B cell (primary cell): ENCODE measurements around the gene GLB1L2. TPM values are rescaled to one million over a fixed set of nuclear protein-coding genes. Genes with fewer than 3 reads are reported as not detected.

Experiments
- ATAC-seq: fragments of 200-7000 bp; cut with Tn5 transposase; one replicate; pipeline ENCODE4 v1.10.0; 2021; ENCODE audit warnings: low read depth, mild to moderate bottlenecking, moderate number of reproducible peaks, moderate library complexity
- CTCF ChIA-PET: fragments of 350-600 bp; sonication (Branson Sonifier 250); formaldehyde crosslinking; loops from one replicate; lab custom pipeline; 2021; ENCODE audit warnings: antibody characterized with exemption, inconsistent platforms; lab: Charles Lee
- POLR2A ChIA-PET: fragments of 350-600 bp; sonication (Branson Sonifier 250); formaldehyde crosslinking; loops from one replicate; lab custom pipeline; 2021; ENCODE audit warnings: antibody characterized with exemption; lab: Charles Lee
- DNase-seq: peaks from one replicate; pipeline ENCODE4 v3.0.0; 2013
- H2AFZ ChIP-seq: 2 replicates; pipeline ENCODE4 v1.6.1; 2012; ENCODE audit warnings: mild to moderate bottlenecking, low read depth, low read length; ENCODE audit not compliant: insufficient read depth, poor library complexity, severe bottlenecking
- H3K27ac ChIP-seq, 2 donors: 1 replicate in 1 of 2; 2 replicates in 1 of 2; pipeline ENCODE4 v1.5.1; 2012 to 2013; ENCODE audit warnings: low read length in 2 of 2, mild to moderate bottlenecking in 2 of 2, moderate library complexity in 1 of 2
- H3K27me3 ChIP-seq, 4 experiments: fragments of 200-600 bp in 1 of 4; sonication (generic) in 1 of 4; replicated peaks in 1 of 4; 1 replicate in 2 of 4; 2 replicates in 2 of 4; pipeline versions ENCODE4 v1.6.1 to v1.7.0; 2013 to 2016; ENCODE audit warnings: low read length in 3 of 4, mild to moderate bottlenecking in 2 of 4, mixed read lengths in 1 of 4, moderate library complexity in 1 of 4; ENCODE audit not compliant: insufficient read depth in 4 of 4, control insufficient read depth in 3 of 4; ENCODE audit errors: control extremely low read depth in 1 of 4
- H3K36me3 ChIP-seq, 2 experiments: replicated peaks in 1 of 2; 1 replicate in 1 of 2; 2 replicates in 1 of 2; pipeline versions ENCODE4 v1.6.1 to v1.7.1; 2013; ENCODE audit warnings: low read length in 1 of 2; ENCODE audit not compliant: insufficient read depth in 2 of 2, control insufficient read depth in 1 of 2; ENCODE audit errors: control extremely low read depth in 1 of 2, extremely low read depth in 1 of 2
- H3K4me1 ChIP-seq, 2 donors: fragments of 200-600 bp in 1 of 2; sonication (generic) in 1 of 2; 1 replicate in 1 of 2; 2 replicates in 1 of 2; pipeline versions ENCODE4 v1.5.1 to v1.6.1; 2013 to 2017; ENCODE audit warnings: low read length in 2 of 2; ENCODE audit not compliant: control insufficient read depth in 2 of 2, insufficient read depth in 2 of 2
- H3K4me2 ChIP-seq: replicated peaks from 2 replicates; pipeline ENCODE3; 2012; ENCODE audit warnings: mild to moderate bottlenecking, low read depth, low read length; ENCODE audit not compliant: poor library complexity, severe bottlenecking
- H3K4me3 ChIP-seq, 5 experiments: fragments of 200-600 bp in 1 of 5; sonication (generic) in 1 of 5; 1 replicate in 3 of 5; 2 replicates in 2 of 5; pipeline versions ENCODE4 v1.5.1 to v1.7.0; 2011 to 2016; ENCODE audit warnings: low read length in 4 of 5, mild to moderate bottlenecking in 4 of 5, low read depth in 2 of 5, control low read depth in 1 of 5, moderate library complexity in 1 of 5; ENCODE audit not compliant: insufficient read depth in 1 of 5; ENCODE audit errors: control extremely low read depth in 1 of 5, extremely low read depth in 1 of 5
- H3K79me2 ChIP-seq: fragments of 200-600 bp; sonication (generic); one replicate; pipeline ENCODE4 v1.6.0; 2016; ENCODE audit warnings: low read length; ENCODE audit not compliant: control insufficient read depth, insufficient read depth
- H3K9ac ChIP-seq: fragments of 200-600 bp; sonication (generic); 2 replicates; pipeline ENCODE4 v1.6.1; 2017; ENCODE audit warnings: mild to moderate bottlenecking, low read length, moderate library complexity
- H3K9me3 ChIP-seq, 3 donors: one replicate each; pipeline versions ENCODE4 v1.6.1 to v1.7.1; 2013; ENCODE audit warnings: low read length in 2 of 3; ENCODE audit not compliant: control insufficient read depth in 2 of 3, insufficient read depth in 1 of 3; ENCODE audit errors: control extremely low read depth in 1 of 3
- H4K20me1 ChIP-seq: 2 replicates; pipeline ENCODE4 v1.6.0; 2012; ENCODE audit warnings: mild to moderate bottlenecking, low read length; ENCODE audit not compliant: insufficient read depth, control insufficient read depth, poor library complexity, severe bottlenecking
- H3K27ac Mint-ChIP-seq: one replicate; pipeline ENCODE4 v1.8.0; 2021; ENCODE audit warnings: mixed read lengths
- H3K27me3 Mint-ChIP-seq: one replicate; pipeline ENCODE4 v1.8.0; 2021; ENCODE audit warnings: mixed read lengths
- H3K4me1 Mint-ChIP-seq: one replicate; pipeline ENCODE4 v1.8.0; 2021; ENCODE audit warnings: mixed read lengths
- H3K4me3 Mint-ChIP-seq: one replicate; pipeline ENCODE4 v1.8.0; 2021; ENCODE audit warnings: mixed read lengths
- H3K9me3 Mint-ChIP-seq: one replicate; pipeline ENCODE4 v1.8.0; 2022; ENCODE audit warnings: mixed read lengths; ENCODE audit not compliant: insufficient read depth
- CTCF ChIP-seq: fragments of 200-600 bp; IDR thresholded peaks from one replicate; pipeline ENCODE4 v1.8.0; 2022; ENCODE audit warnings: antibody characterized with exemption, mild to moderate bottlenecking
- EZH2 ChIP-seq: IDR thresholded peaks from 2 replicates; pipeline ENCODE4 v1.6.1; 2012; ENCODE audit warnings: borderline replicate concordance, low read depth, mild to moderate bottlenecking, moderate library complexity, low read length; ENCODE audit not compliant: insufficient read depth, poor library complexity, severe bottlenecking
- WGBS: methylation state at CpG from one replicate; pipeline ENCODE4 v1.1.5; 2013; ENCODE audit warnings: missing lambda C conversion rate; ENCODE audit not compliant: insufficient coverage; 5-methylcytosine and 5-hydroxymethylcytosine counted together
- intact Hi-C: fragments of 100-400 bp; cut with micrococcal nuclease; formaldehyde crosslinking; loops from one replicate; pipeline ENCODE4 v1.10.0; 2022
- polyA plus RNA-seq: library from polyadenylated mRNA; depleted of rRNA; stranded (reverse); fragments of >200 nt; gene quantifications from 2 replicates; pipeline ENCODE4 v1.2.3, GENCODE V29; 2012
- total RNA-seq, 2 donors: library from RNA; stranded (reverse); fragments of 120-200 nt in 1 of 2; gene quantifications; 1 replicate in 1 of 2; 2 replicates in 1 of 2; pipeline versions ENCODE4 v1.2.3 to v1.2.4, GENCODE V29; 2013 to 2022

Gene GLB1L2
- total and polyA plus RNA-seq, 2 donors (not counting 1 experiment from before 2014, with no cell fraction given) = 0.31 to 0.44 TPM

- Mint-ChIP-seq H3K9me3 (no peaks in the 10 kb centered on the region), H3K4me3 (no peak overlapping the region), H3K27ac (no peak overlapping the region), H3K4me1 (no peaks in the 10 kb centered on the region), H3K27me3 (peaks cover 3% of the 10 kb centered on the region)
- Histone ChIP-seq H3K79me2 (no peaks in the 10 kb centered on the region), H3K9ac (no peak overlapping the region), H2AFZ (no peak overlapping the region), H3K36me3 (no peaks in the 10 kb centered on the region), H3K4me1 (no peaks in the 10 kb centered on the region), H3K4me3 (no peak overlapping the region), H3K9me3 (no peaks in the 10 kb centered on the region), H3K27ac (no peak overlapping the region), H3K27me3 (no peaks in the 10 kb centered on the region), H4K20me1 (no peaks in the 10 kb centered on the region), H3K4me2 (no peak overlapping the region)
- TF ChIP-seq CTCF (no peak), EZH2 (no peak)
- ChIA-PET POLR2A (no interaction called here), CTCF (no interaction called here)
- 83% methylated on average over 4 of the region's 4 CpGs for WGBS
- intact Hi-C loops = no loop called here
- no peak for DNase-seq
- no peak for ATAC-seq
Measured at GRCh38 chr11:134380785-134381184, 49.0 kb downstream of the GLB1L2 start.

- no peaks in the 10 kb centered on the region for H3K4me1 ChIP-seq
- H3K4me3 ChIP-seq = no peak overlapping the region
- Mint-ChIP-seq H3K4me3 (no peak overlapping the region), H3K27me3 (peaks cover 6% of the 10 kb centered on the region), H3K27ac (no peak overlapping the region), H3K4me1 (no peaks in the 10 kb centered on the region), H3K9me3 (no peaks in the 10 kb centered on the region)
- no peaks in the 10 kb centered on the region for H4K20me1 ChIP-seq
- no peak for TF ChIP-seq CTCF
- no peak for TF ChIP-seq EZH2
- no peaks in the 10 kb centered on the region for H3K36me3 ChIP-seq
- 81% methylated on average over 6 of the region's 8 CpGs for WGBS
- ATAC-seq (no peak), DNase-seq (no peak)
- H2AFZ ChIP-seq = no peak overlapping the region
- H3K9me3 ChIP-seq = peaks cover 0 to 3% (median 0%) of the 10 kb centered on the region in 3 donors
- no peak overlapping the region for H3K27ac ChIP-seq
- H3K4me2 ChIP-seq = no peak overlapping the region
- H3K27me3 ChIP-seq = no peaks in the 10 kb centered on the region
- no peak overlapping the region for H3K9ac ChIP-seq
- no peaks in the 10 kb centered on the region for H3K79me2 ChIP-seq
- ChIA-PET POLR2A (no interaction called here), CTCF (no interaction called here)
- intact Hi-C loops = no loop called here
Measured at GRCh38 chr11:134382257-134382656, 50.5 kb downstream of the GLB1L2 start.
